Tibial nerve (tissue), 4 donors: Measurements from ENCODE around the gene FFAR4.

Experiments
- EP300 ChIP-seq, 2 donors: sonication (generic); formaldehyde crosslinking; IDR thresholded peaks; one replicate each; pipeline ENCODE4 v1.6.1; 2017; ENCODE audit warnings: antibody characterized with exemption in 2 of 2, mild to moderate bottlenecking in 1 of 2
- POLR2A ChIP-seq, 2 donors: fragments of 450-650 bp; IDR thresholded peaks; one replicate each; pipeline ENCODE4 v1.6.1; 2017; ENCODE audit warnings: antibody characterized with exemption in 2 of 2, mild to moderate bottlenecking in 2 of 2, moderate library complexity in 2 of 2
- TF ChIP-seq, protein P1 (sequence below), 5 experiments: fragments of 200-600 bp in 3 of 5; fragments of 450-650 bp in 2 of 5; sonication (generic) in 3 of 5; IDR thresholded peaks; one replicate each; pipeline ENCODE4 v1.5.1; 2016 to 2019; ENCODE audit warnings: antibody characterized with exemption in 5 of 5, mild to moderate bottlenecking in 3 of 5, moderate library complexity in 2 of 5

DNA sequence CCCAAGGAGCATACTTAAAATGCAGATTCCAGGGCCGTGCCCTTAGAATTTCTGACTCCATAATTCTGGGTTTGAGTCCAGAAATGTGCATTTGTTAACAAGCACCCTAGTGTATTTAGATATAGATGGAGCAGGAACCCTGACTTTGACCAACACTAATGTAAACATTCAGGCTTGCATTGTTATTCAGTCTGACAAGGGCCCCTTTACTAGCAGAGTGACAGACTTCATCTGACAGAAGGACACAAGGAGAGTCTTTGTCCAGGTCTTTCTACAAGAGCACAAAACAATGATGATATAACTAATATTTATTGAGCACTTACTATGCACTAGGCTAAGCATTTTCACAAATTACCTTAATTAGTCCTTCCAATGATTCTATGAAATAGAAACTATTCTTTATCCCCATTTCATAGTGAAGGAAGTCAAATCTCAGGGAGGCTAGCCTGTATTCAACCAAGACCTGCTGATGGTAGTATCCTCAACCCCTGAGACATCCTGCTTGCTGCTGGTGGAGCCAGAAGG lies 30.7 kb downstream of the FFAR4 start:
- TF ChIP-seq POLR2A (IDR thresholded peaks at IDR 0.05) = no peak
- TF ChIP-seq, protein P1, sequence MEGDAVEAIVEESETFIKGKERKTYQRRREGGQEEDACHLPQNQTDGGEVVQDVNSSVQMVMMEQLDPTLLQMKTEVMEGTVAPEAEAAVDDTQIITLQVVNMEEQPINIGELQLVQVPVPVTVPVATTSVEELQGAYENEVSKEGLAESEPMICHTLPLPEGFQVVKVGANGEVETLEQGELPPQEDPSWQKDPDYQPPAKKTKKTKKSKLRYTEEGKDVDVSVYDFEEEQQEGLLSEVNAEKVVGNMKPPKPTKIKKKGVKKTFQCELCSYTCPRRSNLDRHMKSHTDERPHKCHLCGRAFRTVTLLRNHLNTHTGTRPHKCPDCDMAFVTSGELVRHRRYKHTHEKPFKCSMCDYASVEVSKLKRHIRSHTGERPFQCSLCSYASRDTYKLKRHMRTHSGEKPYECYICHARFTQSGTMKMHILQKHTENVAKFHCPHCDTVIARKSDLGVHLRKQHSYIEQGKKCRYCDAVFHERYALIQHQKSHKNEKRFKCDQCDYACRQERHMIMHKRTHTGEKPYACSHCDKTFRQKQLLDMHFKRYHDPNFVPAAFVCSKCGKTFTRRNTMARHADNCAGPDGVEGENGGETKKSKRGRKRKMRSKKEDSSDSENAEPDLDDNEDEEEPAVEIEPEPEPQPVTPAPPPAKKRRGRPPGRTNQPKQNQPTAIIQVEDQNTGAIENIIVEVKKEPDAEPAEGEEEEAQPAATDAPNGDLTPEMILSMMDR (IDR thresholded peaks at IDR 0.05) = no peak
- no peak for TF ChIP-seq EP300 (IDR thresholded peaks at IDR 0.05)
